Tibial nerve (tissue), 3 donors: ENCODE measurements around the gene ETNK1.

Source experiments
- CTCF ChIP-seq, 5 experiments: fragments of 200-600 bp in 3 of 5; fragments of 450-650 bp in 2 of 5; sonication (generic) in 3 of 5; IDR thresholded peaks; one replicate each; pipeline ENCODE4 v1.5.1; 2016 to 2019; ENCODE audit warnings: antibody characterized with exemption in 5 of 5, mild to moderate bottlenecking in 3 of 5, moderate library complexity in 2 of 5
- POLR2A ChIP-seq, 2 donors: fragments of 450-650 bp; IDR thresholded peaks; one replicate each; pipeline ENCODE4 v1.6.1; 2017; ENCODE audit warnings: antibody characterized with exemption in 2 of 2, mild to moderate bottlenecking in 2 of 2, moderate library complexity in 2 of 2

- TF ChIP-seq CTCF (IDR thresholded peaks at IDR 0.05) (peak in 1 of 5 experiments; percentile 8), POLR2A (IDR thresholded peaks at IDR 0.05) (no peak)
These were observed 45.8 kb downstream of the ETNK1 start for GRCh38 chr12:22670762-22671161.
